Mesothelial cell of epicardium (in vitro differentiated cells): Measurements from ENCODE around the gene ZFR2. TPM values are rescaled to one million over a fixed set of nuclear protein-coding genes. Genes with fewer than 3 reads are reported as not detected.

Source experiments
- DNase-seq, 2 experiments: peaks; one replicate each; pipeline ENCODE4 v3.0.0; 2021; ENCODE audit warnings: low spot score in 2 of 2; ENCODE audit not compliant: unreplicated experiment in 2 of 2
- H3K27ac Mint-ChIP-seq: 2 replicates; pipeline ENCODE4 v1.8.0; 2021; ENCODE audit warnings: mixed read lengths
- H3K27me3 Mint-ChIP-seq: 2 replicates; pipeline ENCODE4 v1.8.0; 2021; ENCODE audit warnings: low read depth, mixed read lengths
- H3K36me3 Mint-ChIP-seq: 2 replicates; pipeline ENCODE4 v1.8.0; 2021; ENCODE audit warnings: mixed read lengths
- H3K4me1 Mint-ChIP-seq: 2 replicates; pipeline ENCODE4 v1.8.0; 2021; ENCODE audit warnings: mixed read lengths
- H3K4me3 Mint-ChIP-seq: 2 replicates; pipeline ENCODE4 v1.8.0; 2021; ENCODE audit warnings: mild to moderate bottlenecking, moderate library complexity, mixed read lengths
- H3K9me3 Mint-ChIP-seq: 2 replicates; pipeline ENCODE4 v1.8.0; 2021; ENCODE audit warnings: mixed read lengths
- CTCF ChIP-seq: fragments of 200-600 bp; sonication (generic); IDR thresholded peaks from one replicate; pipeline ENCODE4 v1.5.0; 2021; ENCODE audit warnings: antibody characterized with exemption; ENCODE audit not compliant: unreplicated experiment
- total RNA-seq: library from RNA; stranded (reverse); gene quantifications from 3 replicates; pipeline ENCODE4 v1.2.1, GENCODE V29; 2021

ZFR2 gene
- total RNA-seq, 1 donor from 2014 or later = 3.6 TPM

- H3K4me3 Mint-ChIP-seq = no peak overlapping the region
- H3K36me3 Mint-ChIP-seq = no peaks in the 10 kb centered on the region
- H3K27me3 Mint-ChIP-seq = peaks cover 4% of the 10 kb centered on the region
- no peaks in the 10 kb centered on the region for H3K4me1 Mint-ChIP-seq
- no peak overlapping the region for H3K27ac Mint-ChIP-seq
- no peaks in the 10 kb centered on the region for H3K9me3 Mint-ChIP-seq
- no peak for DNase-seq
- no peak for TF ChIP-seq CTCF
These were observed 58.7 kb downstream of the ZFR2 start for GRCh38 chr19:3809881-3810707.

- Mint-ChIP-seq H3K4me1 (no peaks in the 10 kb centered on the region), H3K9me3 (no peaks in the 10 kb centered on the region), H3K27me3 (peaks cover 8% of the 10 kb centered on the region), H3K27ac (no peak overlapping the region), H3K4me3 (no peak overlapping the region), H3K36me3 (no peaks in the 10 kb centered on the region)
- no peak for TF ChIP-seq CTCF
- no peak for DNase-seq
These were observed 60.3 kb downstream of the ZFR2 start for GRCh38 chr19:3808420-3809143.

DNA sequence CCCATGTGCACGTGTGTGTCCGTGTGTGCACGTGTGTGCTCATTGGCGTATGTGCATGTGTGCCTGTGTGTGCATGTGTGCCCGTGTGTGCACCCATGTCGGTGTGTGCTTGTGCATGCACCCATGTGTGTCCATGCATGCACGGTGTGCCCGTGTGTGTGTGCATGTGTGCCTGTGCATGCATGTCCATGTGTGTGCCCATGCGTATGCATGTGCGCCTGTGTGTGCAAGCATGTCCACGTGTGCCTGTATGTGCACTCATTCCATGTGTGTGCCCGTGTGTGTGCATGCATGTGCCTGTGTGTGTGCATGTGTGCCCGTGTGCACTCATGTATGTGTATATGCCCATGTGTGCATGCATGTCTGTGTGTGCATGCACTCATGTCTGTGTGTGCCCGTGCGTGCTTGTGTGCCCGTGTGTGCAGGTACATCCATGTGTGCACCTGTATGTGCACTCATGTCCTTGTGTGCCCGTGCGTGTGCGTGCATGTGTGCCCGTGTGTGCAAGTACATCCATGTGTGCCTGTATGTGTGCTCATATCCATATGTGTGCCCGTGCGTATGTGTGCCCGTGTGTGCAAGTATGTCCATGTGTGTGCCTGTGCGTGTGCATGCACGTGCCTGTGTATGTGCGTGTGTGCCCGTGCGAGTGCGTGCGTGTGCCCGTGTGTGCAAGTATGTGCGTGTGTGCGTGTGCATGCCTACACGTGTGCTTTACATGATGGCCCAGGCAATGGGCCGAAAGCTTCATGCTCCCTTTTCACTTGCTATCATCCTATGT is 61.1 kb downstream of the ZFR2 start:
- Mint-ChIP-seq H3K36me3 (no peaks in the 10 kb centered on the region), H3K27me3 (peaks cover 15% of the 10 kb centered on the region), H3K4me1 (no peaks in the 10 kb centered on the region), H3K27ac (no peak overlapping the region), H3K4me3 (no peak overlapping the region), H3K9me3 (no peaks in the 10 kb centered on the region)
- TF ChIP-seq CTCF = no peak
- no peak for DNase-seq

DNA sequence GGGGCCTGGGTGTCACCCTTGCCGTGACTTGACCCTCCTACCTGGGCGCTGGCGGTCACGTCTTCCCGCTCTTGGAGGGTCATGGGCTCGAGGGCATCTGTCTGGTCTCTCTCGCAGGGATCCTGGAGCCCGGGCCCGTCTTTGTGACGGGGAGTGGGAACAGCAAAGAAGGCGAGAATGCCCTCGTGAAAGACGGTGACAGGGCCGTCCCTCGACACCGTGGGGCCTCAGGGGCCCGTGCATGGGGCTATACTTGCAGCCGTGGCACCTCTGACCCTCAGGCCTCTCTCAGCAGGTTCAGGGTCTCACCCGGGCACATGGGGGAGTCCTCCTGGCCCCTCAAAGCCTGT is 61.7 kb downstream of the ZFR2 start:
- no peak overlapping the region for H3K27ac Mint-ChIP-seq
- H3K27me3 Mint-ChIP-seq = peaks cover 20% of the 10 kb centered on the region
- no peak for DNase-seq
- H3K9me3 Mint-ChIP-seq = no peaks in the 10 kb centered on the region
- no peak for TF ChIP-seq CTCF
- H3K36me3 Mint-ChIP-seq = no peaks in the 10 kb centered on the region
- no peak overlapping the region for H3K4me3 Mint-ChIP-seq
- H3K4me1 Mint-ChIP-seq = no peaks in the 10 kb centered on the region

- H3K4me1 Mint-ChIP-seq = peaks cover 1% of the 10 kb centered on the region
- no peak for DNase-seq
These were observed 63.0 kb downstream of the ZFR2 start for GRCh38 chr19:3805859-3806258.

More at GRCh38 chr19:3805859-3806258, 63.0 kb downstream of the ZFR2 start:
- Mint-ChIP-seq H3K4me3 (no peak overlapping the region), H3K27me3 (peaks cover 33% of the 10 kb centered on the region), H3K27ac (no peak overlapping the region), H3K9me3 (no peaks in the 10 kb centered on the region), H3K36me3 (no peaks in the 10 kb centered on the region)
- TF ChIP-seq CTCF = no peak
